ENCODE results near the gene LRBA.
A peak's percentile ranks its signal among the peaks of the same experiment; 100 is the strongest.

Gene LRBA

DNA sequence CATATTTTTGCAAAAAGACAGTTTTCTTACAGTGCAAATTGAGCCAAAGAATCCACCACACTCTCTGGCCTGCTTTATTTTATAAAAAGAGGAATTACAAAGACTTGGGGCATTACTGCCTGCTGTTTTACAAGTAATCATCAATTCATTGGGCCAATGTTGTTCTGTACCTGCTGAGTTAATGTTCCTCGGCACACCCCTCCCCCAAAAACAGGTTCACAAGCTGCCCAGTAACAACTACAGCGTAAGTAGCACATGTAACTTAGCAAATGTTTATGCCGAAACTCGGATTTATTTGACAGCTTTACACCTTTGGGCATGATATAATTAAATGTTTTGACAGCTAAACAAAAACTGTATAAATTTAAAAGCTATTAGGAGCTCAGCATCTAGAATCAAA is 647.8 kb downstream of the LRBA start:
- Histone ChIP-seq H3K27ac (ENCODE audit: low read length) (no peak overlapping the region), H3K4me3 (ENCODE audit: low read length) (no peak overlapping the region), H3K4me1 (ENCODE audit: control insufficient read depth, insufficient read depth, low read length) (peaks cover 2% of the 10 kb centered on the region), H3K27me3 (ENCODE audit: control insufficient read depth, insufficient read depth, low read length) (peaks cover 2% of the 10 kb centered on the region; the same call in 1 of the 2 replicates), H3K36me3 (ENCODE audit: control insufficient read depth, insufficient read depth, low read length) (no peaks in the 10 kb centered on the region), H3K9me3 (ENCODE audit: control insufficient read depth, insufficient read depth, low read length) (no peaks in the 10 kb centered on the region)
- peak; percentile 45 for DNase-seq (ENCODE audit: low read depth, low spot score)
- WGBS (ENCODE audit: insufficient coverage, insufficient read length), result no CpG with 5 or more reads among the region's 4 CpGs

DNA sequence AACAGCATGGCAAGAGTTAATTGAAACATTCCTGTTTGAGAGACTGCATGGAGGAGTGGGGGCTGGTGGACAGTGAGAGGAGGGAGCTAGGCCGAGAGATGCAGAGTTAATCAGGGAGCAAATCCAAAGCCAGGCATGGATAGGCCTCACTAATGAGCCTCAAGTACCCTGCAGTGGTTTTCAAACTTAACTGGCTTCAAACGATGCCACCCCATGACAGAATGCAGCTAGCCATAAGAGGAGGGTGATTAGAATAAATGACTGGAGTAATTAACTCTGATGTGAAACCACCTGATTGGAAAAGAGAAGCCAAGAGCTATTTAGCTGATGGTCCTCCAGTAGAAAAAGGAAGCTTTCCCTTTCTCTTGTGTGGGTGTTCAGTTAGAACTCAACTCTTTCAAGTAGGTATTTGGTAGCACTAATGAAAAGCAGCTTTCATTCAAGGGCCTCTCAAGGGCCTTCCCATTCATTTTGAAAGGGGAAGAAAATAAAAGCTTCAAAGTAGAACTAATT is 648.5 kb downstream of the LRBA start:
- no peaks in the 10 kb centered on the region for H3K36me3 ChIP-seq (ENCODE audit: control insufficient read depth, insufficient read depth, low read length)
- WGBS (ENCODE audit: insufficient coverage, insufficient read length), result no CpG with 5 or more reads among the region's 2 CpGs
- H3K27me3 ChIP-seq (ENCODE audit: control insufficient read depth, insufficient read depth, low read length), result peaks cover 2% of the 10 kb centered on the region; the same call in 1 of the 2 replicates
- H3K27ac ChIP-seq (ENCODE audit: low read length), result no peak overlapping the region
- no peaks in the 10 kb centered on the region for H3K9me3 ChIP-seq (ENCODE audit: control insufficient read depth, insufficient read depth, low read length)
- no peak for DNase-seq (ENCODE audit: low read depth, low spot score)
- H3K4me1 ChIP-seq (ENCODE audit: control insufficient read depth, insufficient read depth, low read length), result peaks cover 2% of the 10 kb centered on the region; the same call in 1 of the 2 replicates
- H3K4me3 ChIP-seq (ENCODE audit: low read length), result no peak overlapping the region

DNA sequence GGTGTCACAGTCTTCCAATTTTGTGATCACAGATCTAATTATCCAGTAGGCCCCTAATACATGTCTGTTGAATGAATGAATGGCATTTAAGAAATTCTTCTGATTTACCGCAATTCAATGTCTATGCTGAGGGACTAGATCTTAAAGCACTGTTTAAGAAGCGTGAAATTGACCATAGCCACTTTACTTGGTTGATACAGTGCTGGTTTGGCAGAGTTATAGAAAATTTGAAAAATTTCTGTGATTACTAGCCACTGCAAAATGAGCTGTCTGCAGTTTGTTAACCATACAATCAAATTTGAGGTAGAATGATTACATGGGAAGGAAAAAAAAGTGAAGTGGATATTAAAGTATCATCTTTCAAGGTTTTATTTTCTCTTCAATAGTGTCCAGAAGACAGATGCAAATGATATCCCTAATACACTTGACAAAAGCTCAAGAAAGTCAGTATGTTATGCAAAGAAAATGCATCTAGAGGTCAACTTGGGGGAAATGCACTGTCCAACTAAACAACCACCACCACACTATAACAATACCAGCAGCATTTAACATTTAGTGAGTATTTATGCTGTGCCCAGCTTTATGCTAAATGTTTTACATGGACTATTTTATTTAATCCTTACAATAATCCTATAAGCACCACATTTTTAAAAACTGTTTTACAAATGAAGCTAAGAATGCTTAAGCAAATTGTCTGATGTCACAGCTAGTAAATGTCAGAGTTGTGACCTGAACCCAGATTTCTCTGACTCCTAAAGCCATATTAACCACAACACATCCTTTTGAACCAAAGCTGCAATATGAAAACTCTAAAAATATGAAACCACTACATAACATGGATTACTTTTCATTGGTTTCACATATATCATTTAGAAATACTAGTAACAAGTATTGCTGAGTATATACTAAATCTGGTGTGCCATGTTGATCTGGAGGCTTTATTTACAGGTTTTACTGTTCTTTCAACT is 651.1 kb downstream of the LRBA start:
- DNase-seq (ENCODE audit: low read depth, low spot score), result no peak
- H3K27me3 ChIP-seq (ENCODE audit: control insufficient read depth, insufficient read depth, low read length), result peaks cover 2% of the 10 kb centered on the region; the same call in 1 of the 2 replicates
- WGBS (ENCODE audit: insufficient coverage, insufficient read length), result no CpG with 5 or more reads among the region's 2 CpGs
- no peaks in the 10 kb centered on the region for H3K9me3 ChIP-seq (ENCODE audit: control insufficient read depth, insufficient read depth, low read length)
- no peak overlapping the region for H3K4me3 ChIP-seq (ENCODE audit: low read length)
- H3K27ac ChIP-seq (ENCODE audit: low read length), result no peak overlapping the region
- H3K4me1 ChIP-seq (ENCODE audit: control insufficient read depth, insufficient read depth, low read length), result peaks cover 2% of the 10 kb centered on the region; the same call in 1 of the 2 replicates
- H3K36me3 ChIP-seq (ENCODE audit: control insufficient read depth, insufficient read depth, low read length), result no peaks in the 10 kb centered on the region

DNA sequence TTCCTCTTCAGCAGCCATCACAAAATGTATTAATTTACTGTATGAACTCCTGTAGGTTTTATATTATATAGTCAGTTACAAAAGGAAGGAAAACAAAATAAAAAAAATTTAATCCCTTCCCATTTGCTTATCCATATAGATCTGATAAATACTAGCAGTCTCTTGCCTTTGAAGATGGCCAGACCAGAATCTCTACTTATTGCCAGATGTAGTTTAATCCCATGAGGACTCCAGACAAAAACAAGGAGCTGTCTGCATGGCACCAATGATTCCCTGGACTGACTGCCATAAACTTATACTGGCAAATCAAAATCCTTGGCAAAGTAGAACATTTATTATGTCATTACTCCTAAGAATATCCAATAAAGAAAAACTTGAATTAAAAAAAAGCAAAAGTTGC is 656.4 kb downstream of the LRBA start:
- Histone ChIP-seq H3K27ac (ENCODE audit: low read length) (no peak overlapping the region), H3K27me3 (ENCODE audit: control insufficient read depth, insufficient read depth, low read length) (no peaks in the 10 kb centered on the region), H3K9me3 (ENCODE audit: control insufficient read depth, insufficient read depth, low read length) (no peaks in the 10 kb centered on the region), H3K4me3 (ENCODE audit: low read length) (no peak overlapping the region), H3K4me1 (ENCODE audit: control insufficient read depth, insufficient read depth, low read length) (no peaks in the 10 kb centered on the region), H3K36me3 (ENCODE audit: control insufficient read depth, insufficient read depth, low read length) (no peaks in the 10 kb centered on the region)
- DNase-seq (ENCODE audit: low read depth, low spot score), result no peak

DNA sequence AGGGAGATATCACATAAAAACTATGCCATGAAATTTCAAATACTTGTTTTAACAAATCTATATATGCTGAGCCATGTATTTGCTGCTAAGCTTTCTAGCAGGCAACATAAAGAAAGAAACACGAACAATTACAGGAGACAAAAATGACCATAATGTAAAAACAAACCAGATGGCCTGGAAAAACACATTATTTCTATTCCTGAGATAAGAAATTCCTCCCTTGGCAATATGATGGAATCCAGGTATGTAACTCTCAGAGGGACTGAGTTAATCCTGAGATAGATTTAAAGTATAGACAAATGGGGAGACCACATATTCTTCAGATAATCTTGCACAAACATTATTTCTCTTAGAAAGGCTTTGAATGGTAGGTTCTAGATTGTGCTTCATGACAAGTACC is 657.3 kb downstream of the LRBA start:
- DNase-seq (ENCODE audit: low read depth, low spot score), result no peak
- no CpG with 5 or more reads among the region's 1 CpG for WGBS (ENCODE audit: insufficient coverage, insufficient read length)
- Histone ChIP-seq H3K4me3 (ENCODE audit: low read length) (no peak overlapping the region), H3K9me3 (ENCODE audit: control insufficient read depth, insufficient read depth, low read length) (no peaks in the 10 kb centered on the region), H3K27ac (ENCODE audit: low read length) (no peak overlapping the region), H3K4me1 (ENCODE audit: control insufficient read depth, insufficient read depth, low read length) (no peaks in the 10 kb centered on the region), H3K36me3 (ENCODE audit: control insufficient read depth, insufficient read depth, low read length) (no peaks in the 10 kb centered on the region), H3K27me3 (ENCODE audit: control insufficient read depth, insufficient read depth, low read length) (no peaks in the 10 kb centered on the region)

DNA sequence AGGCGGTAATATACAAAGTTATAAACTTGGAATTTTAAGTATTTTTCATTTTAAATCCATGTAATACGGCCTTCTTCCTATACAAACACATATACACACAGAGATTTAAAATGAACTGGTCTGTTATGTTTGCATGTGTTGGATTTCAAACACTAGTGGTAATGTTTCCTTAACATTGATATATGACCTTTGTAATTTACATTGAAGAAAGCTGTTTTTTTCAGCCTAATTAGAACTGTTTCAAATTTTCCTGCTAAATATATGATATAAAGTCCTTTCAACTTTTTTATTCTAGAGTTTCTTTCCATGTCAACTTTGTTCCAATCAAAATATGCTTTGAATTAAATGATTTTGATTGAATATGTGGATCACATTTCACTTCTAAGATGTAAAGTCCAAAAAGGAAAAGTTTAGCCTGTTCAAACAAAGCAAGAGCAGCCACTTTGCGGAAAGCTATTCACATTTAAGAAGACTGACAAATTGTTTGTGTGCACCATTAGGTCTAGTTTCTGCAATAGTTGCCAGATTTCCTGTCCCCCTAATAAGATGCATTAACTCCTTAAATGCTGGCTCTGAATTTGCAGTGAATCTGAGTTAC is 659.1 kb downstream of the LRBA start:
- no CpG with 5 or more reads among the region's 3 CpGs for WGBS (ENCODE audit: insufficient coverage, insufficient read length)
- H3K27me3 ChIP-seq (ENCODE audit: control insufficient read depth, insufficient read depth, low read length), result no peaks in the 10 kb centered on the region
- no peak for DNase-seq (ENCODE audit: low read depth, low spot score)

DNA sequence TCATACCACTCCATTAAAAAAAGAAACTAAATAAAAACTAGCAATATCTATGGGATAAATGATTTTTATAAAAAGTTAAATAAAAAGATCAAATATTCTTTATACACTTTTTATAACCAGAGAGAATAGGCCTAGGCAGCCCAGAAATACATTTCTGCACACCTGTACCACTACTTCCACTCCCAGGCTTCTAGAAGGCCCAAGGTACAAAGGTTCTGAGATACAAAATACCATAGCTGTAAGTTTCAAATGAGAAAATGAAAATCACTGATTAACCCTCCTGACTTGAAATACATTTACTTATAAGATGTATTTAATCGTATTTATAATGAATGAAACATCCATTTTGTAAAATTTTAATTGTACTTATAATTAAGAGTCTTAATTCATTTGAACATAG is 659.7 kb downstream of the LRBA start:
- no peak for DNase-seq (ENCODE audit: low read depth, low spot score)
- H3K9me3 ChIP-seq (ENCODE audit: control insufficient read depth, insufficient read depth, low read length), result no peaks in the 10 kb centered on the region
- no peaks in the 10 kb centered on the region for H3K27me3 ChIP-seq (ENCODE audit: control insufficient read depth, insufficient read depth, low read length)
- no peak overlapping the region for H3K4me3 ChIP-seq (ENCODE audit: low read length)
- H3K4me1 ChIP-seq (ENCODE audit: control insufficient read depth, insufficient read depth, low read length), result no peaks in the 10 kb centered on the region
- no peaks in the 10 kb centered on the region for H3K36me3 ChIP-seq (ENCODE audit: control insufficient read depth, insufficient read depth, low read length)
- WGBS (ENCODE audit: insufficient coverage, insufficient read length), result no CpG with 5 or more reads among the region's 1 CpG
- no peak overlapping the region for H3K27ac ChIP-seq (ENCODE audit: low read length)

More for the DNA sequence above, 659.1 kb downstream of the LRBA start:
- no peaks in the 10 kb centered on the region for H3K9me3 ChIP-seq (ENCODE audit: control insufficient read depth, insufficient read depth, low read length)
- no peak overlapping the region for H3K4me3 ChIP-seq (ENCODE audit: low read length)
- H3K4me1 ChIP-seq (ENCODE audit: control insufficient read depth, insufficient read depth, low read length), result no peaks in the 10 kb centered on the region
- H3K36me3 ChIP-seq (ENCODE audit: control insufficient read depth, insufficient read depth, low read length), result no peaks in the 10 kb centered on the region
- H3K27ac ChIP-seq (ENCODE audit: low read length), result no peak overlapping the region

DNA sequence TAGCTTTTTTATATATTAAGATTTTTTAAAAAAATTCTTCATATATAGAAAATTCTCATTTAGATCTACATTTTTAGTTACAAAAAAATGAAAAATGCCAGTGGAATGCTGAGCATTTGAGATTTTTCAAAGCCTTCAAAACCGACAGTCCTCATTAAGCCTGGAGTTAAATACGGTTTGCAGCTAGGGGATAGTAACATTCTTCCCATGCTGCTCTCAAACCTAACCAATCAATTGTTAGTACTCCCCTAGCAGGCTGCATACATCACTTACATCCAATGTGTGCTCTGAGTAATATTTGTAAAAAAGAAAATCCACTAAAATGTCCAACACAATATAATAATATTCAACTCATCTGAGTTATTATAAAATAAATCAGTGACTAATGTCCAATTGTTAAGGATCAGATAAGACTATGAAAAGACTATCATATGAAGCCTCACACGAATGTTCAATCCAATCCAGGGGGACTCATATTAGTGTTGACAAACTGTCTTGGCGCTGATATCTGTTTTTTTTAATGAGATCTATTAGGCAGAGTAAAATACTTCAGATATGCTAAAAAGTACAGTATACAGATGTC is 660.8 kb downstream of the LRBA start:
- WGBS (ENCODE audit: insufficient coverage, insufficient read length), result no CpG with 5 or more reads among the region's 4 CpGs
- Histone ChIP-seq H3K27me3 (ENCODE audit: control insufficient read depth, insufficient read depth, low read length) (no peaks in the 10 kb centered on the region), H3K4me1 (ENCODE audit: control insufficient read depth, insufficient read depth, low read length) (no peaks in the 10 kb centered on the region), H3K27ac (ENCODE audit: low read length) (no peak overlapping the region), H3K36me3 (ENCODE audit: control insufficient read depth, insufficient read depth, low read length) (no peaks in the 10 kb centered on the region), H3K4me3 (ENCODE audit: low read length) (no peak overlapping the region), H3K9me3 (ENCODE audit: control insufficient read depth, insufficient read depth, low read length) (no peaks in the 10 kb centered on the region)
- DNase-seq (ENCODE audit: low read depth, low spot score), result no peak

DNA sequence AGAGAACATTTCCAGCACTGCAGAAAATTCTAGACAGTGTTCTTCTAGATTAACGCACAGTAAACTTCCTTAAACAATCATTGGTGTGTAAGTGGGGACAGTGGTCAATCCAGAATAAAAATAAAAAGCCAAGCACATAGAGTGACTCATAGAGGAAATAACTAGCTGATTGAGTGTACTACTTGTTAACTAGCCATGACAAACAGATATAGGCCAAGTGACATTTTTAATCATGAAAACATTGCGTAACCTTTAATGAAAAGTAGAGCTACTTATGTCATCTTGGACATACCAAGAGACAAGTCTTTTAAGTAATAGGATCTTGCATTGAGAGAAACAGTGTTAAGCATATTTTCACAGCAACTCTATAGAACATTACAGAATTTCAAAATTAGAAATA is 667.0 kb downstream of the LRBA start:
- H3K4me1 ChIP-seq (ENCODE audit: control insufficient read depth, insufficient read depth, low read length), result no peaks in the 10 kb centered on the region
- H3K27ac ChIP-seq (ENCODE audit: low read length), result no peak overlapping the region
- no peak for DNase-seq (ENCODE audit: low read depth, low spot score)
- no peaks in the 10 kb centered on the region for H3K9me3 ChIP-seq (ENCODE audit: control insufficient read depth, insufficient read depth, low read length)
- H3K27me3 ChIP-seq (ENCODE audit: control insufficient read depth, insufficient read depth, low read length), result no peaks in the 10 kb centered on the region
- H3K4me3 ChIP-seq (ENCODE audit: low read length), result no peak overlapping the region
- no CpG with 5 or more reads among the region's 2 CpGs for WGBS (ENCODE audit: insufficient coverage, insufficient read length)
- no peaks in the 10 kb centered on the region for H3K36me3 ChIP-seq (ENCODE audit: control insufficient read depth, insufficient read depth, low read length)

DNA sequence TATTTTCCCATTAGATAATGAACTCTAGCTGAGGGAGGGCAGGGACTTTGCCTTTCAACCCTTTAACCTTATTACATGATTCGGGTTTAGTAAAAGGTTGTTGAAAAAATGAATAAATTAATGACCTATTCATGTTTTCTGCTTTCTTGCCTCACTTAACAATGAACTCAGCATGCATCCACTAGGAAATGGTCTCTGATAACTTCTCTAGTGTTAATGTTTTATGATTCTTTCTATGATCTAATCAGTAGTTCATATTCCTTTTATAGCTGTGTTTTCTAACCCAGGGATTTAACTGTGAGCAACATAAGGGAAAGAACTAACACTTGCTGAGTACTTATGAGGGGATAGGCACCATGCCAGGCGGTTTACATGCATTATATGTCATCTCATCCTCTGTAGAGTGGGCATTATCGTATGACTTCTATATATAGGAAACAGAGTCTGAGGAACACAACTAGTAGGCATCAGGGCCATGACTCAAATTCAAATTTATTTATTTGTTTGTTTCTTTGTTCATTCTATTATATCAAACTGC is 669.8 kb downstream of the LRBA start:
- Histone ChIP-seq H3K36me3 (ENCODE audit: control insufficient read depth, insufficient read depth, low read length) (no peaks in the 10 kb centered on the region), H3K9me3 (ENCODE audit: control insufficient read depth, insufficient read depth, low read length) (no peaks in the 10 kb centered on the region), H3K27me3 (ENCODE audit: control insufficient read depth, insufficient read depth, low read length) (no peaks in the 10 kb centered on the region), H3K27ac (ENCODE audit: low read length) (no peak overlapping the region), H3K4me3 (ENCODE audit: low read length) (no peak overlapping the region), H3K4me1 (ENCODE audit: control insufficient read depth, insufficient read depth, low read length) (no peaks in the 10 kb centered on the region)
- DNase-seq (ENCODE audit: low read depth, low spot score), result no peak
- WGBS (ENCODE audit: insufficient coverage, insufficient read length), result no CpG with 5 or more reads among the region's 3 CpGs
